Spleen (tissue), 11 donors: Measurements from ENCODE around the gene PSMG2. TPM values are rescaled to one million over a fixed set of nuclear protein-coding genes. Genes with fewer than 3 reads are reported as not detected.

ENCODE experiments used
- DNase-seq: peaks from one replicate; pipeline ENCODE4 v3.0.0-alpha.2; 2020
- H3K27ac ChIP-seq, 8 donors: fragments of 200-600 bp; sonication (generic) in 7 of 8; 1 replicate in 4 of 8; 2 replicates in 4 of 8; pipeline versions ENCODE4 v1.5.0 to v1.8.0; 2016 to 2021; ENCODE audit warnings: inconsistent platforms in 4 of 8, mild to moderate bottlenecking in 4 of 8, moderate library complexity in 1 of 8
- H3K27me3 ChIP-seq, 7 donors: fragments of 200-600 bp; sonication (generic) in 6 of 7; replicated peaks in 1 of 7; 1 replicate in 4 of 7; 2 replicates in 3 of 7; pipeline versions ENCODE4 v1.5.0 to v1.8.0; 2016 to 2021; ENCODE audit warnings: inconsistent platforms in 3 of 7, mild to moderate bottlenecking in 1 of 7
- H3K36me3 ChIP-seq, 6 donors: fragments of 200-600 bp; sonication (generic) in 5 of 6; 1 replicate in 4 of 6; 2 replicates in 2 of 6; pipeline versions ENCODE4 v1.5.0 to v1.8.0; 2016 to 2021; ENCODE audit warnings: inconsistent platforms in 2 of 6
- H3K4me1 ChIP-seq, 6 donors: fragments of 200-600 bp; sonication (generic) in 5 of 6; 1 replicate in 3 of 6; 2 replicates in 3 of 6; pipeline versions ENCODE4 v1.5.0 to v1.8.0; 2016 to 2021; ENCODE audit warnings: inconsistent platforms in 3 of 6
- H3K4me3 ChIP-seq, 8 donors: fragments of 200-600 bp; sonication (generic) in 7 of 8; 1 replicate in 4 of 8; 2 replicates in 4 of 8; pipeline versions ENCODE4 v1.5.0 to v1.8.0; 2016 to 2021; ENCODE audit warnings: inconsistent platforms in 4 of 8, mild to moderate bottlenecking in 4 of 8, moderate library complexity in 2 of 8
- H3K9me3 ChIP-seq, 8 donors: fragments of 200-600 bp; sonication (generic) in 7 of 8; 1 replicate in 4 of 8; 2 replicates in 4 of 8; pipeline versions ENCODE4 v1.5.0 to v1.8.0; 2016 to 2021; ENCODE audit warnings: inconsistent platforms in 4 of 8
- CTCF ChIP-seq, 11 experiments: fragments of 200-600 bp in 7 of 11; fragments of 450-650 bp in 4 of 11; sonication (generic) in 4 of 11; IDR thresholded peaks in 8 of 11; conservative IDR thresholded peaks in 3 of 11; 1 replicate in 7 of 11; 2 replicates in 4 of 11; pipeline versions ENCODE4 v1.4.0 to v1.8.0; 2016 to 2021; ENCODE audit warnings: antibody characterized with exemption in 11 of 11, inconsistent platforms in 4 of 11, mild to moderate bottlenecking in 1 of 11
- POLR2A ChIP-seq, 3 donors: fragments of 450-650 bp; IDR thresholded peaks; one replicate each; pipeline ENCODE4 v1.5.1; 2017; ENCODE audit warnings: antibody characterized with exemption in 3 of 3, mild to moderate bottlenecking in 1 of 3
- POLR2AphosphoS5 ChIP-seq, 3 donors: sonication (generic); formaldehyde crosslinking; IDR thresholded peaks; one replicate each; pipeline ENCODE4 v1.5.1; 2017; ENCODE audit warnings: antibody characterized with exemption in 3 of 3
- WGBS, 5 donors: extraction: QIAGEN DNeasy Blood & Tissue Kit in 3 of 5; methylation state at CpG; one replicate each; pipeline versions ENCODE4 v1.1.5 to v1.1.7; 2013 to 2018; 5-methylcytosine and 5-hydroxymethylcytosine counted together
- intact Hi-C: fragments of 100-400 bp; cut with DNase I; formaldehyde crosslinking; loops from one replicate; pipeline ENCODE4 v1.15.0; 2023; ENCODE audit warnings: low total_unique reads
- polyA plus RNA-seq, 3 donors: library from polyadenylated mRNA; stranded (reverse); fragments of 200-250 nt; gene quantifications; one replicate each; pipeline ENCODE4 v1.2.1, GENCODE V29; 2013
- total RNA-seq, 7 donors: library from RNA; depleted of rRNA in 3 of 7; stranded (reverse); fragments of >200 nt in 3 of 7; fragmentation: NEBNext Ultra II Directional in 4 of 7; extraction: Animal tissue kit (Norgen Biotek cat#: 25700) in 4 of 7; gene quantifications; one replicate each; pipeline versions ENCODE4 v1.1.0 to v1.2.1, GENCODE V29; 2016 to 2021
- donor health status: healthy with polysubstance abuse.
- donor health status: DM: no; HTN: no; CAD: no; lungs with moderate emphysema.
- donor health status: DM: no; HTN: no; CAD: no.
- donor health status: Bipolar disorder and iron deficiency.
- donor health status: healthy.
- donor health status: DM: no; HTN: no; CAD: no.
- donor health status: DM: yes; HTN: yes; CAD: no.

PSMG2 gene
- total and polyA plus RNA-seq, 10 donors = 50.0 to 98.6 (median 73.3) TPM

- Histone ChIP-seq H3K4me1 (no peaks in the 10 kb centered on the region), H3K27ac (no peak overlapping the region), H3K36me3 (no peaks in the 10 kb centered on the region), H3K27me3 (no peaks in the 10 kb centered on the region), H3K4me3 (no peak overlapping the region), H3K9me3 (no peaks in the 10 kb centered on the region)
- intact Hi-C loops = no loop called here
- DNase-seq = no peak
- TF ChIP-seq CTCF (IDR thresholded peaks at IDR 0.05 in 8 of 11, conservative IDR thresholded peaks at IDR 0.05 in 3 of 11) (no peak), POLR2AphosphoS5 (IDR thresholded peaks at IDR 0.05) (no peak), POLR2A (IDR thresholded peaks at IDR 0.05) (no peak)
- 79 to 86% (median 84%) methylated on average over 6 of the region's 6 CpGs for WGBS, 5 donors
Observed at GRCh38 chr18:12741351-12741750, 38.5 kb downstream of the PSMG2 start.

GRCh38 chr18:12742453-12742852 is 39.6 kb downstream of the PSMG2 start:
- no peaks in the 10 kb centered on the region for H3K27me3 ChIP-seq
- no peak for DNase-seq
- no peak overlapping the region for H3K4me3 ChIP-seq
- 71 to 89% (median 84%) methylated on average over 5 of the region's 5 CpGs for WGBS, 5 donors
- no peak for TF ChIP-seq POLR2AphosphoS5 (IDR thresholded peaks at IDR 0.05)
- no peak for TF ChIP-seq CTCF (IDR thresholded peaks at IDR 0.05 in 8 of 11, conservative IDR thresholded peaks at IDR 0.05 in 3 of 11)
- TF ChIP-seq POLR2A (IDR thresholded peaks at IDR 0.05) = no peak
- H3K36me3 ChIP-seq = no peaks in the 10 kb centered on the region
- intact Hi-C loops = no loop called here
- H3K4me1 ChIP-seq = no peaks in the 10 kb centered on the region
- no peaks in the 10 kb centered on the region for H3K9me3 ChIP-seq
- no peak overlapping the region for H3K27ac ChIP-seq

GRCh38 chr18:12744103-12744502 is 41.3 kb downstream of the PSMG2 start:
- WGBS, 5 donors = 0 to 11% (median 5%) methylated on average over 2 of the region's 2 CpGs
- Histone ChIP-seq H3K36me3 (no peaks in the 10 kb centered on the region), H3K4me3 (no peak overlapping the region), H3K27me3 (peaks cover 0 to 5% (median 0%) of the 10 kb centered on the region in 7 donors), H3K4me1 (no peaks in the 10 kb centered on the region), H3K27ac (no peak overlapping the region), H3K9me3 (no peaks in the 10 kb centered on the region)
- DNase-seq = no peak
- intact Hi-C loops = no loop called here
- TF ChIP-seq POLR2AphosphoS5 (IDR thresholded peaks at IDR 0.05) (no peak), CTCF (IDR thresholded peaks at IDR 0.05 in 8 of 11, conservative IDR thresholded peaks at IDR 0.05 in 3 of 11) (peak; percentile 22 to 71 (median 61))

GRCh38 chr18:12745095-12745795 is 42.4 kb downstream of the PSMG2 start:
- Histone ChIP-seq H3K27ac (no peak overlapping the region), H3K4me1 (peaks cover 0 to 8% (median 0%) of the 10 kb centered on the region in 6 donors), H3K9me3 (no peaks in the 10 kb centered on the region), H3K4me3 (no peak overlapping the region), H3K36me3 (no peaks in the 10 kb centered on the region), H3K27me3 (peaks cover 0 to 8% (median 0%) of the 10 kb centered on the region in 7 donors)
- intact Hi-C loops = no loop called here
- 81 to 92% (median 85%) methylated on average over 7 of the region's 7 CpGs for WGBS, 5 donors
- TF ChIP-seq POLR2AphosphoS5 (IDR thresholded peaks at IDR 0.05) (no peak), POLR2A (IDR thresholded peaks at IDR 0.05) (no peak)
- no peak for DNase-seq
